K562 (cell line): ENCODE data around the gene GRPEL2. TPM values are rescaled to one million over a fixed set of nuclear protein-coding genes. Genes with fewer than 3 reads are reported as not detected.

ENCODE experiments used
- ATAC-seq: fragments of 200-7000 bp; cut with Tn5 transposase; 3 replicates; pipeline ENCODE4 v1.9.1; 2020; ENCODE audit warnings: moderate library complexity
- BruUV-seq: library from RNA; stranded (reverse); fragments of 400-500 nt; replicated peaks from 2 replicates; lab custom pipeline; 2021; lab: Mats Ljungman, UMichigan
- CTCF ChIA-PET: fragments of 300-600 bp; formaldehyde crosslinking; extraction: SDS; loops from one replicate; lab custom pipeline; 2021; ENCODE audit warnings: low intra/inter-chr PET ratio; lab: Yijun Ruan, JAX
- POLR2A ChIA-PET: fragments of 300-600, 350-650 bp; sonication (Branson Sonifier 250); formaldehyde crosslinking; extraction: SDS; loops from one replicate; lab custom pipeline; 2021; ENCODE audit warnings: antibody characterized with exemption, inconsistent platforms; lab: Yijun Ruan, JAX
- DNase-seq, 4 experiments: peaks; one replicate each; pipeline versions ENCODE4 v3.0.0 to v3.0.0-alpha.2; 2011 to 2018; ENCODE audit warnings: low spot score in 3 of 4, mixed read lengths in 3 of 4; ENCODE audit errors: extremely low read depth in 1 of 4
- FAIRE-seq: peaks from 2 replicates; lab custom pipeline; 2011; peaks lifted over from hg19 to GRCh38; lab: Jason Lieb, UNC
- H2AFZ ChIP-seq: 2 replicates; pipeline ENCODE4 v1.6.0; 2011; ENCODE audit warnings: low read depth, low read length, control low read depth, inconsistent platforms
- H3K27ac ChIP-seq: fragments of 200-600 bp; 3 replicates; pipeline ENCODE4 v1.8.0; 2011; ENCODE audit warnings: low read depth, mild to moderate bottlenecking, control low read depth, inconsistent platforms, low read length, moderate library complexity, mixed read lengths; ENCODE audit errors: extremely low read depth
- H3K27me3 ChIP-seq, 2 experiments: fragments of 300-600 bp in 1 of 2; 2 replicates in 1 of 2; 3 replicates in 1 of 2; pipeline versions ENCODE4 v1.6.0 to v1.8.0; 2011; ENCODE audit warnings: inconsistent platforms in 2 of 2, low read length in 2 of 2, mild to moderate bottlenecking in 1 of 2, mixed read lengths in 1 of 2, moderate library complexity in 1 of 2; ENCODE audit not compliant: control insufficient read depth in 2 of 2, insufficient read depth in 2 of 2
- H3K36me3 ChIP-seq: fragments of 300-600 bp; 3 replicates; pipeline ENCODE4 v1.8.0; 2011; ENCODE audit warnings: mild to moderate bottlenecking, low read length, inconsistent platforms; ENCODE audit not compliant: control insufficient read depth, insufficient read depth
- H3K4me1 ChIP-seq, 2 experiments: fragments of 200-600 bp in 1 of 2; replicated peaks in 1 of 2; 2 replicates in 1 of 2; 3 replicates in 1 of 2; pipeline versions ENCODE4 v1.5.1 to v1.8.0; 2011; ENCODE audit warnings: inconsistent platforms in 2 of 2, low read length in 2 of 2, mild to moderate bottlenecking in 1 of 2, mixed read lengths in 1 of 2, moderate library complexity in 1 of 2; ENCODE audit not compliant: control insufficient read depth in 2 of 2, insufficient read depth in 2 of 2
- H3K4me2 ChIP-seq: 2 replicates; pipeline ENCODE4 v1.6.1; 2011; ENCODE audit warnings: low read length, control low read depth, inconsistent platforms, mixed read lengths; ENCODE audit not compliant: insufficient read depth
- H3K4me3 ChIP-seq: fragments of 200-600 bp; sonication (generic), shearing (Covaris generic); 2 replicates; pipeline ENCODE4 v1.5.1; 2016; ENCODE audit warnings: control low read depth, inconsistent platforms
- H3K79me2 ChIP-seq: fragments of 200-600 bp; 3 replicates; pipeline ENCODE4 v1.8.0; 2011; ENCODE audit warnings: low read length, inconsistent platforms; ENCODE audit not compliant: control insufficient read depth, insufficient read depth
- H3K9ac ChIP-seq, 2 experiments: 2 replicates each; pipeline versions ENCODE4 v1.6.0 to v1.6.1; 2011; ENCODE audit warnings: low read depth in 2 of 2, low read length in 2 of 2, control low read depth in 1 of 2, inconsistent platforms in 1 of 2, mild to moderate bottlenecking in 1 of 2, mixed read lengths in 1 of 2; ENCODE audit not compliant: insufficient read depth in 1 of 2
- H3K9me1 ChIP-seq: one replicate; pipeline ENCODE4 v1.6.0; 2011; ENCODE audit warnings: inconsistent platforms, mild to moderate bottlenecking, low read length, moderate library complexity; ENCODE audit not compliant: control insufficient read depth, insufficient read depth
- H3K9me3 ChIP-seq: replicated peaks from 2 replicates; pipeline ENCODE4 v1.5.1; 2011; ENCODE audit warnings: low read depth, low read length, inconsistent platforms; ENCODE audit not compliant: control insufficient read depth, insufficient read depth
- H4K20me1 ChIP-seq: replicated peaks from 2 replicates; pipeline ENCODE4 v1.6.1; 2011; ENCODE audit warnings: low read length, inconsistent platforms, mixed read lengths; ENCODE audit not compliant: control insufficient read depth, insufficient read depth
- CEBPB ChIP-seq: fragments of 450-650 bp; IDR thresholded peaks from 2 replicates; pipeline ENCODE4 v1.6.1; 2016; ENCODE audit warnings: missing genetic modification characterization, missing compliant biosample characterization
- JUND ChIP-seq, 2 experiments: IDR thresholded peaks; 2 replicates in 1 of 2; 3 replicates in 1 of 2; pipeline ENCODE4 v1.6.1; 2011; ENCODE audit warnings: borderline replicate concordance in 2 of 2, low read depth in 2 of 2, low read length in 2 of 2, improper control_type of control experiment in 1 of 2, missing biosample characterization in 1 of 2, missing genetic modification characterization in 1 of 2, missing genetic modification reagents in 1 of 2
- PTTG1 ChIP-seq: fragments of 450-650 bp; IDR thresholded peaks from 2 replicates; pipeline ENCODE4 v1.6.1; 2016; ENCODE audit warnings: low read depth, mild to moderate bottlenecking, missing genetic modification characterization, missing compliant biosample characterization
- RBM25 ChIP-seq: fragments of 200-400 bp; formaldehyde crosslinking; IDR thresholded peaks from 2 replicates; pipeline ENCODE4 v1.6.1; 2018; ENCODE audit warnings: low read length, low read depth, moderate library complexity; ENCODE audit not compliant: severe bottlenecking
- SAP30 ChIP-seq: fragments of 200-600 bp; sonication (generic); IDR thresholded peaks from 2 replicates; pipeline ENCODE4 v1.6.1; 2012; ENCODE audit warnings: borderline replicate concordance, low read depth, mild to moderate bottlenecking, moderate library complexity, low read length, control low read depth, inconsistent platforms; ENCODE audit not compliant: insufficient read depth, poor library complexity, severe bottlenecking
- SRSF3 ChIP-seq: fragments of 200-400 bp; formaldehyde crosslinking; IDR thresholded peaks from 2 replicates; pipeline ENCODE4 v1.6.1; 2016; ENCODE audit warnings: mild to moderate bottlenecking, low read length, moderate library complexity; ENCODE audit not compliant: insufficient read depth
- TFAP4 ChIP-seq: sonication (generic); formaldehyde crosslinking; IDR thresholded peaks from 2 replicates; pipeline ENCODE4 v1.8.0; 2022; ENCODE audit warnings: missing genetic modification reagents, mild to moderate bottlenecking, moderate library complexity, borderline replicate concordance
- ZNF133 ChIP-seq: fragments of 250-450 bp; sonication (Bioruptor Pico); IDR thresholded peaks from 2 replicates; pipeline ENCODE4 v1.4.0; 2020; ENCODE audit warnings: mild to moderate bottlenecking
- WGBS: fragments of 100-300 bp; shearing (Covaris generic); methylation state at CpG from one replicate; pipeline ENCODE4 v1.1.6; 2016; ENCODE audit warnings: low coverage, mixed read lengths; ENCODE audit not compliant: insufficient coverage; ENCODE audit errors: missing lambda C conversion rate; 5-methylcytosine and 5-hydroxymethylcytosine counted together
- in situ Hi-C: fragments of 300-500 bp; cut with MboI; formaldehyde crosslinking; loops from 4 replicates; pipeline ENCODE4 v1.15.0; 2018; ENCODE audit warnings: inconsistent platforms, mixed read lengths
- intact Hi-C: fragments of 100-400 bp; cut with micrococcal nuclease; formaldehyde crosslinking; loops from 2 replicates; pipeline ENCODE4 v1.14.2; 2022
- polyA plus RNA-seq, 8 experiments: library from polyadenylated mRNA; depleted of rRNA in 4 of 8; stranded (reverse) in 5 of 8; unstranded in 3 of 8; fragments of >200 nt; fragmentation: Nextera tagmentation in 2 of 8; fragmentation: Illumina TruSeq in 1 of 8; extraction: Ambion mirVana in 2 of 8; extraction: Trizol in 1 of 8; gene quantifications; 2 replicates each; pipeline versions ENCODE4 v1.2.1 to v1.2.3, GENCODE V29; 2011 to 2014; ENCODE audit warnings: inconsistent platforms in 1 of 8, missing spikeins in 1 of 8
- total RNA-seq, 7 experiments: library from RNA; depleted of rRNA in 6 of 7; stranded (reverse); fragments of >200 nt in 6 of 7; fragmentation: Illumina TruSeq in 2 of 7; extraction: Trizol in 2 of 7; gene quantifications; 2 replicates each; pipeline versions ENCODE4 v1.2.1 to v1.2.3, GENCODE V29; 2011 to 2021; ENCODE audit warnings: low replicate concordance in 1 of 7
- TF ChIP-seq, protein P1 (sequence below), 2 experiments: fragments of 450-650 bp in 1 of 2; sonication (generic) in 1 of 2; formaldehyde crosslinking in 1 of 2; IDR thresholded peaks in 1 of 2; conservative IDR thresholded peaks in 1 of 2; 2 replicates each; pipeline versions ENCODE4 v1.6.1 to v1.8.1; 2016 to 2023; ENCODE audit warnings: mild to moderate bottlenecking in 2 of 2, moderate library complexity in 2 of 2, inconsistent platforms in 1 of 2, missing genetic modification reagents in 1 of 2

The GRPEL2 gene
- total and polyA plus RNA-seq, 9 of the 15 experiments (the other 6 are each of a cell fraction or from before 2014, with no cell fraction given): 11.2 to 40.5 (median 25.8) TPM

GRCh38 chr5:149345892-149346222 is 558 bp downstream of the GRPEL2 start:
- H3K4me3 ChIP-seq: peak overlapping the region; percentile 82
- ChIA-PET CTCF (no interaction called here), POLR2A (interaction anchor here (0.7 to 4.7 kb wide), 9 partner anchors 10 to 206 kb away, joined by 3 to 87 read pairs (median 4); partner anchors contain the start of genes CSNK1A1 and PCYOX1L)
- no peak for FAIRE-seq
- H3K36me3 ChIP-seq: peaks cover 40% of the 10 kb centered on the region
- intact Hi-C loops (loop anchor here (1.0 kb wide), 1 partner anchor 25 kb away; no protein-coding TSS in a partner anchor), in situ Hi-C loops (no loop called here)
- H2AFZ ChIP-seq: peak overlapping the region; percentile 71
- ATAC-seq: peak; percentile 38
- WGBS: 2% methylated on average over 11 of the region's 11 CpGs
- H4K20me1 ChIP-seq: no peaks in the 10 kb centered on the region
- peak overlapping the region; percentile 97 for H3K9ac ChIP-seq
- peaks cover 51% of the 10 kb centered on the region for H3K79me2 ChIP-seq
- peak overlapping the region; percentile 99 for H3K4me2 ChIP-seq
- H3K9me1 ChIP-seq: no peaks in the 10 kb centered on the region
- DNase-seq: peak in 2 of 4 experiments; percentile 32 to 43
- H3K9me3 ChIP-seq: no peaks in the 10 kb centered on the region
- H3K27ac ChIP-seq: peak overlapping the region; percentile 92
- H3K4me1 ChIP-seq: peaks cover 7 to 21% of the 10 kb centered on the region in 2 experiments; a peak in 3 of 5 replicates
- BruUV-seq: no TSS peak
- H3K27me3 ChIP-seq: no peaks in the 10 kb centered on the region
- TF ChIP-seq RBM25 (peak; percentile 3), SAP30 (peak; percentile 5), ZNF133 (CRISPR knock-in tag) (0 out of 2 replicates have a peak, but pooled peaks have one; percentile 11), TFAP4 (CRISPR knock-in tag) (no peak), PTTG1 (tag) (no peak), SRSF3 (no peak), JUND (IDR thresholded peaks at IDR 0.05; ENCODE audit: borderline replicate concordance, low read depth, low read length) (no peak), JUND (tag; IDR thresholded peaks at IDR 0.05; ENCODE audit: borderline replicate concordance, low read depth, low read length) (0 out of 3 replicates have a peak, but pooled peaks have one; percentile 6), CEBPB (tag) (peak; percentile 60)
- TF ChIP-seq, protein P1, sequence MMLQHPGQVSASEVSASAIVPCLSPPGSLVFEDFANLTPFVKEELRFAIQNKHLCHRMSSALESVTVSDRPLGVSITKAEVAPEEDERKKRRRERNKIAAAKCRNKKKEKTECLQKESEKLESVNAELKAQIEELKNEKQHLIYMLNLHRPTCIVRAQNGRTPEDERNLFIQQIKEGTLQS (IDR thresholded peaks at IDR 0.05): peak; percentile 73
- TF ChIP-seq, protein P1 (CRISPR knock-in tag; conservative IDR thresholded peaks at IDR 0.05): no peak
